ENCODE measurements around the gene FANCC.

The FANCC gene

DNA sequence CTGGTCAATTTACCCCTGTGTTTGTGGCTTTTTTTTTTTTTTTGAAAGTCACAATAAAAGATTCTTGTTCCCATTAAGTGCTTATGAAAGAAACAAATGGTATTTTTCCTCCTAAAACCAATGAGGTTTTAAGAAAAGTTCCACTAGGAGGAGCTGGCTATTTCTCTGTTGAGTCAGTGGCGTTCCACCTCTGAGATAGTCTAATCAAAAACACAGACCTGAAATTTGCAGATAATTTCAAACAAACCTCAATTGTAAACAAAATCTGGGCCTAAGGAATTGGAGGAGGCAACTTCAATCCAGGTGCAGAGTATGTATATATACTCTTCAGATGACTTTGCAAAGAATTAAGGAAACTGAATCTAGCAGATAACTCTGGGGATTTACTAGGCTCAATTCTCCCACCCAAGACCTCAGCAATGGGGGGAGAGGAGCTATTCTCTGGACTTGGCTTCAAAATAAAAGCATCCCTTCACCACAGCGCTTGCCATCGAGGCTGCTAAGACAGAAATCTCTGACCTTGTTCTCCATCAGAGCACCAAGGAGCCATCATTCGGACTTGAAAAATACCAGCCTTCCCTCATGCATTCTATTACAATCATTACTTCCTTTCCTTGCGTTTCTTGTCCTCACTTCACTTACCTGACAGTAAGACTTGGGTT lies 52.4 kb downstream of the FANCC start:
- peaks cover 10% of the 10 kb centered on the region; the same call in 1 of the 2 replicates for H3K4me1 ChIP-seq (ENCODE audit: insufficient read depth, low read length)
- H3K9me3 ChIP-seq (ENCODE audit: control insufficient read depth, insufficient read depth, low read length): no peaks in the 10 kb centered on the region
- H3K9ac ChIP-seq (ENCODE audit: low read depth, low read length): no peak overlapping the region
- no peaks in the 10 kb centered on the region for H3K36me3 ChIP-seq (ENCODE audit: insufficient read depth, low read length)

- Histone ChIP-seq H3K36me3 (ENCODE audit: insufficient read depth, low read length) (no peaks in the 10 kb centered on the region), H3K9ac (ENCODE audit: low read depth, low read length) (no peak overlapping the region), H3K9me3 (ENCODE audit: control insufficient read depth, insufficient read depth, low read length) (no peaks in the 10 kb centered on the region), H3K4me1 (ENCODE audit: insufficient read depth, low read length) (no peaks in the 10 kb centered on the region)
Measured at GRCh38 chr9:95261890-95262289, 55.6 kb downstream of the FANCC start.

- H3K4me1 ChIP-seq (ENCODE audit: insufficient read depth, low read length): no peaks in the 10 kb centered on the region
- no peak overlapping the region for H3K9ac ChIP-seq (ENCODE audit: low read depth, low read length)
- H3K36me3 ChIP-seq (ENCODE audit: insufficient read depth, low read length): no peaks in the 10 kb centered on the region
- no peaks in the 10 kb centered on the region for H3K9me3 ChIP-seq (ENCODE audit: control insufficient read depth, insufficient read depth, low read length)
Measured at GRCh38 chr9:95250462-95251221, 66.9 kb downstream of the FANCC start.

DNA sequence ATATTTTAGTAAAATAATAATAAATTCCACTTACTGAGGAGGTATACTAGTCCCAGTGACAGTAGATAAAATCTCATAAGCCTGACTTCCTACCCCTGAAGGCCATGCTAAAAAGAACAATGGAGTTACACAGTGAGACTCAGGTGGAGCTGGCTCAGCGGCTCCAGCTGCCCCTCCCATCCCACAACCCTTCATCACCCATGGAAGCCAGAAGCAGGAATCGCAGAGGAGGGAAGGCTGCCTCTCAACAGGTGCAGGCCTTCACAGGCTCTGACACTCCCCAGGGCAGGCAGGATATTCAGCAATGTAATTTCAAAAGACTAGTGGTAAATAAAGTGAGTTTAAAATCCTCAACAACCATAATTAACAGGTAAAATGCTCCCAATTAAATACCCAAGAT lies 67.5 kb downstream of the FANCC start:
- no peaks in the 10 kb centered on the region for H3K9me3 ChIP-seq (ENCODE audit: control insufficient read depth, insufficient read depth, low read length)
- no peaks in the 10 kb centered on the region for H3K4me1 ChIP-seq (ENCODE audit: insufficient read depth, low read length)

DNA sequence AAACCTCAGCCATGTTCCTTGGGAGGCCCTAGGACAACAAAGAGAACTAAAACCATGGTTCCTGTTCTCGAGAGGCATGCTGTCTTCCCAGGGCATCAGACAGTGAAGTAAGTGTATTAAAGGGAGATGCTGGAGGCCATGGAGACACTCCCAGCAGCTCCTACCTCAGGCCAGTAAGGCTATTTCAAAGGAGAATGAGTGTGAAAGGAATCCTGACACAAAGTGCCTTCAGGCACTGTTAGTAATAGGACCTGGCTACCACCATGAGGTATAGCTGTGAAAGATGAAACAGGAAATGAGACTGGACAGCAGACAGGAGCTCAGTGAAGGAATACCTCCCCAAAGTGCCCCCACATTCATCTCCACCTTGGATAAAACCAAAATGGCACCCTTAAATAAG lies 71.0 kb downstream of the FANCC start:
- no peak overlapping the region for H3K9ac ChIP-seq (ENCODE audit: low read depth, low read length)
- no peaks in the 10 kb centered on the region for H3K4me1 ChIP-seq (ENCODE audit: insufficient read depth, low read length)
- H3K36me3 ChIP-seq (ENCODE audit: insufficient read depth, low read length): no peaks in the 10 kb centered on the region
- no peaks in the 10 kb centered on the region for H3K9me3 ChIP-seq (ENCODE audit: control insufficient read depth, insufficient read depth, low read length)

More for the DNA sequence above, 67.5 kb downstream of the FANCC start:
- no peak overlapping the region for H3K9ac ChIP-seq (ENCODE audit: low read depth, low read length)
- no peaks in the 10 kb centered on the region for H3K36me3 ChIP-seq (ENCODE audit: insufficient read depth, low read length)

- no peaks in the 10 kb centered on the region for H3K36me3 ChIP-seq (ENCODE audit: insufficient read depth, low read length)
- H3K9ac ChIP-seq (ENCODE audit: low read depth, low read length): no peak overlapping the region
- H3K4me1 ChIP-seq (ENCODE audit: insufficient read depth, low read length): no peaks in the 10 kb centered on the region
- no peaks in the 10 kb centered on the region for H3K9me3 ChIP-seq (ENCODE audit: control insufficient read depth, insufficient read depth, low read length)
Measured at GRCh38 chr9:95242613-95243012, 74.9 kb downstream of the FANCC start.

DNA sequence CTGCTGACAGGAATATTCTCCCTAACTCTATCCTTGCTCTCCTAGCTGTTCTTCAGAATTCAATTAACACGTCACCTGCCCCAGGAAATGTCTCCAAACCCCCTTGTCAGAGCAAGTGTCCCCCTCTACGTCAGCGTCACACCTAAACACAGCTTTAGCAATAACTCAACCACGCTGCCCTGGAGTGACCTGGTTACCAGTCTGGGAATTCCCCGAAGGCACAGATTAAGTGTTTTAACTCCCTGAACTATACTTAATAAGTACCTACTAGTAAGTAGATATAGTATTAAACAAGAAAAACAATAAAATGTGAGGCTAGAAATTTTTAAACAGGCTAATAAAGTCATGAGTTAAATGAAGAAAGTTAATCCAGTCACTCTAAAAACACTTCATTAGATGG lies 78.4 kb downstream of the FANCC start:
- H3K9ac ChIP-seq (ENCODE audit: low read depth, low read length): no peak overlapping the region
- no peaks in the 10 kb centered on the region for H3K36me3 ChIP-seq (ENCODE audit: insufficient read depth, low read length)
- no peaks in the 10 kb centered on the region for H3K4me1 ChIP-seq (ENCODE audit: insufficient read depth, low read length)
- H3K9me3 ChIP-seq (ENCODE audit: control insufficient read depth, insufficient read depth, low read length): no peaks in the 10 kb centered on the region

DNA sequence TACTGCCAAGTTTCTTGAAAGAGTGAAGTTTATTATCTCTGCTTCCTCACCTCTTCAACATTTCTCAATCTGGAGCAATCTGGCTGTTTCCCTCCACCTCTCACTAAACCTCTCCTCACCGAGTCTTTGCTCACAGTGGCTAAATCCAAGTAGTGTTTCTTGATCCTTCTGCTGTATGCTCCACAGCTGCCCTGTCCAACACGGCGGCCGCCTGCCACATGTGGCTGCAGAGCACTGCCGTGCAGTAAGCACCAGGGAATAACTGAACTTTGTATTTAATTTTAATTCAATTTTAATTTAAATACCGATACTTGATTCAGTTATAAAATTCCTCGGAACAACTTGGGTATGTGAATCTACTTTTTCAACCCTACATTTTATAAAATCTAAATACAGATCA lies 80.2 kb downstream of the FANCC start:
- no peaks in the 10 kb centered on the region for H3K36me3 ChIP-seq (ENCODE audit: insufficient read depth, low read length)
- no peaks in the 10 kb centered on the region for H3K9me3 ChIP-seq (ENCODE audit: control insufficient read depth, insufficient read depth, low read length)
- H3K9ac ChIP-seq (ENCODE audit: low read depth, low read length): no peak overlapping the region
- no peaks in the 10 kb centered on the region for H3K4me1 ChIP-seq (ENCODE audit: insufficient read depth, low read length)

DNA sequence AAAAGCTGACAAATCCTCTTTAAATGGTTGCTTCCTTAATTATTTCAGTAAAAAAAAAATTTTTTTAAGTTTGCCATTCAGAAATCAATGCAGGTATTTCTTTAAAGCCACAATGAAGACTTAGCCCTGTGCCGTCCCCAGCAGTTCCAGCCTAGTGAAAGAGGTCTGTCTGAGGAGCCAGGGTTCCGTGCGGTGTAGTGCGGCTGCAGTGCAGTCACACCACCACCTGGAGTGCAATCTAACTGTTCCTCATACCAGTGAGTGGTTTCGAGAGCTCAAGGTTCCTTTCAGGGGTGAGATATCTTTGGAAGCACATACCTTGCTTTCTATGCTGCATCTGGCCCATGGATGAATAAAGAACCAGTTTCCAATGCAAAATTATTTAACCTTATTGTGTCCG lies 87.5 kb downstream of the FANCC start:
- Histone ChIP-seq H3K4me1 (ENCODE audit: insufficient read depth, low read length) (no peaks in the 10 kb centered on the region), H3K9ac (ENCODE audit: low read depth, low read length) (no peak overlapping the region), H3K9me3 (ENCODE audit: control insufficient read depth, insufficient read depth, low read length) (no peaks in the 10 kb centered on the region), H3K36me3 (ENCODE audit: insufficient read depth, low read length) (no peaks in the 10 kb centered on the region)

DNA sequence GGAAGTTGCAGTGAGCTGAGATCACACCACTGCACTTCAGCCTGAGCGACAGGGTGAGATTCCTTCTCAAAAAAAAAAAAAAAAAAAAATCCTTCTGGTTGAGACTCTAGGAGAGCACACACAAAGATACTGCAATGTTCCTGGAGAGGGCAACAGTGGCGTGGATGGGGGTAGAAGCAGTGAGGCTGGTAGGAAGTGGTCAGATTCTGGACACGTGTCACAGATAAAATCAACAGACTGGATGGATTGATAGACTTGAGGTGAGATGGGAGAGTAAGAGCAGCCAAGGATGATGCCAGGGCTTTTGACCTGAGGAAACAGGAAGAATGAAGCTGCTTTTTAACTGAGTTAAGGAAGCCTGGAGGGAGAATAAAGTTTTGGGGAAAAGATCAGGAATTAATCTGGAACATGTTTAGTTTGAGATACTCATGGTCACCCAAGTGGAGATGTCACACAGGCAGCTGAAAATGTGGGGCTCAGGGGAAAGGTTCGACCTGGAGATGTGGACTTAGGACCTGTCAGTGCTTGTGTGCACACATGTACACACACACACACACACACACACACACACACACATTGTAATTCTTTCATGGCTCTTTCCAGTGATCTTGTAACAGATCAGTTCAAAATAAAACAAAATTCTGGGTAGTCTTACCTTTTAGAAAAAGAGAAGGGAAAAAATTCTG lies 88.1 kb downstream of the FANCC start:
- no peaks in the 10 kb centered on the region for H3K4me1 ChIP-seq (ENCODE audit: insufficient read depth, low read length)
- H3K36me3 ChIP-seq (ENCODE audit: insufficient read depth, low read length): no peaks in the 10 kb centered on the region
- no peak overlapping the region for H3K9ac ChIP-seq (ENCODE audit: low read depth, low read length)
- no peaks in the 10 kb centered on the region for H3K9me3 ChIP-seq (ENCODE audit: control insufficient read depth, insufficient read depth, low read length)

DNA sequence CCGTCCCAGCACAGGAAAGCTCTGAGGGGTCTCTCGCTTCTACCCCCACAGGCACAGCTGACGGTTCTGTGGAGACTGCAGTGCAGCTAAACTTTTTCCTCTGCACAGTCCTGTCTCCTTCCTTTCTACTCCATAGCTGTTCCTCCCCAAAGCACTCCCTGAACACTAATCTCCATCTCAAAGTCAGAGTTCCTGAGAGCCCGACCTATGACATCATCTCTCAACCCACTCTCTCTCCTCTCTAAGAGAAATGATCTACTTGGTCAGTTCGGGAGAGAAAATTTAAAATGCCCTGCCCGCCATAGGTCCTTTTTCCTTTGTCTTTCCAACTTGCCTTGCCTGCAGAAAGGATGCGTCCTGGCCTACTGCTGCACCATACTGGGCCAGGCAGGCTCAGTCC lies 90.6 kb downstream of the FANCC start:
- no peak overlapping the region for H3K9ac ChIP-seq (ENCODE audit: low read depth, low read length)
- no peaks in the 10 kb centered on the region for H3K36me3 ChIP-seq (ENCODE audit: insufficient read depth, low read length)
- H3K9me3 ChIP-seq (ENCODE audit: control insufficient read depth, insufficient read depth, low read length): no peaks in the 10 kb centered on the region
- no peaks in the 10 kb centered on the region for H3K4me1 ChIP-seq (ENCODE audit: insufficient read depth, low read length)

- Histone ChIP-seq H3K9me3 (ENCODE audit: control insufficient read depth, insufficient read depth, low read length) (no peaks in the 10 kb centered on the region), H3K4me1 (ENCODE audit: insufficient read depth, low read length) (no peaks in the 10 kb centered on the region), H3K36me3 (ENCODE audit: insufficient read depth, low read length) (no peaks in the 10 kb centered on the region), H3K9ac (ENCODE audit: low read depth, low read length) (no peak overlapping the region)
Measured at GRCh38 chr9:95225726-95226106, 91.8 kb downstream of the FANCC start.

GRCh38 chr9:95225076-95225725 lies 92.3 kb downstream of the FANCC start:
- Histone ChIP-seq H3K9ac (ENCODE audit: low read depth, low read length) (no peak overlapping the region), H3K9me3 (ENCODE audit: control insufficient read depth, insufficient read depth, low read length) (no peaks in the 10 kb centered on the region), H3K4me1 (ENCODE audit: insufficient read depth, low read length) (no peaks in the 10 kb centered on the region), H3K36me3 (ENCODE audit: insufficient read depth, low read length) (no peaks in the 10 kb centered on the region)

DNA sequence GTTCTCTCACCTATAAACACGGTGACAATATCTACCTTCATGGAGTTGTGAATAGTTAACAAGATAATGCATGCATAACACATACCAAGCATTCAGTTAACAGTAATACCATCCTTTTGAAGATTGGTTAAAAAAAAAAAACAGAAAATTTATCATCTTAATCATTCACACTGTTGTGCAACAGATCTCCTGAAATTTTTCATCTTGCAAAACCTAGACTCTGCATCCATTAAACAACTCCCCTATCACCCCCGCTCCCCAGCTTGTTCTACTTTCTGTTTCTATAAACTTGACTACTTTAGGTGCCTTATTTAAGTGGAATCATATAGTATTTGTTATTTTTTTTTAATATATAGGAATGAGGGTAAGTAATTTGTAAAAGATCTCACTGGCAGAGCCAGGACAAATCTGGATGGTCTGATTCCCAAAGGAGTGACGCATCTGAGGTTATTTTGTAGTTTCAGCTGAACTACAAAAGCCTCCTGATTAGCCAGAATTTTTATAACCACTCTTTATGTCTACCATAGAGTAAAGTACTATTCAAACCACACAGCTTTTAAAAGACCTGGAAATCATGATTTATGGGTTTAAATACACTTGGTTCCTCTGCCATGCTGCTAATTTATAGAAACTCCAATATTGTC lies 93.0 kb downstream of the FANCC start:
- no peaks in the 10 kb centered on the region for H3K9me3 ChIP-seq (ENCODE audit: control insufficient read depth, insufficient read depth, low read length)
- H3K9ac ChIP-seq (ENCODE audit: low read depth, low read length): no peak overlapping the region
- H3K4me1 ChIP-seq (ENCODE audit: insufficient read depth, low read length): no peaks in the 10 kb centered on the region
- H3K36me3 ChIP-seq (ENCODE audit: insufficient read depth, low read length): no peaks in the 10 kb centered on the region

Measured in ES-I3 (cell line).